Ascending aorta (tissue), 2 donors: Measurements from ENCODE around the gene MYCBPAP. TPM values are rescaled to one million over a fixed set of nuclear protein-coding genes. Genes with fewer than 3 reads are reported as not detected.

ENCODE experiments used
- DNase-seq, 2 donors: peaks; one replicate each; pipeline ENCODE4 v3.0.0-alpha.2; 2019; ENCODE audit warnings: low spot score in 2 of 2
- H3K27ac ChIP-seq, 2 donors: fragments of 200-600 bp; sonication (generic); one replicate each; pipeline ENCODE4 v1.5.1; 2016 to 2017; ENCODE audit warnings: mild to moderate bottlenecking in 1 of 2
- H3K27me3 ChIP-seq: fragments of 200-600 bp; sonication (generic); one replicate; pipeline ENCODE4 v1.5.1; 2017
- H3K36me3 ChIP-seq, 2 donors: fragments of 200-600 bp; sonication (generic); one replicate each; pipeline ENCODE4 v1.5.1; 2016
- H3K4me1 ChIP-seq, 2 donors: fragments of 200-600 bp; sonication (generic); one replicate each; pipeline ENCODE4 v1.5.1; 2016 to 2017; ENCODE audit warnings: mild to moderate bottlenecking in 1 of 2
- H3K4me3 ChIP-seq, 2 donors: fragments of 200-600 bp; sonication (generic); one replicate each; pipeline ENCODE4 v1.5.1; 2016 to 2017; ENCODE audit warnings: mild to moderate bottlenecking in 1 of 2
- H3K9me3 ChIP-seq, 2 donors: fragments of 200-600 bp; sonication (generic); one replicate each; pipeline ENCODE4 v1.5.1; 2016
- CTCF ChIP-seq, 3 experiments: fragments of 200-600 bp in 2 of 3; fragments of 450-650 bp in 1 of 3; sonication (generic) in 2 of 3; IDR thresholded peaks; one replicate each; pipeline ENCODE4 v1.5.1; 2016 to 2019; ENCODE audit warnings: antibody characterized with exemption in 3 of 3, mild to moderate bottlenecking in 1 of 3, moderate library complexity in 1 of 3
- intact Hi-C: fragments of 100-400 bp; cut with DNase I; formaldehyde crosslinking; loops from one replicate; pipeline ENCODE4 v1.15.1; 2023
- total RNA-seq: library from RNA; depleted of rRNA; stranded (reverse); fragments of >200 nt; gene quantifications from one replicate; pipeline ENCODE4 v1.1.0, GENCODE V29; 2016

Gene MYCBPAP
- total RNA-seq, 1 donor from 2014 or later: 7.9 TPM

- Histone ChIP-seq H3K9me3 (no peaks in the 10 kb centered on the region), H3K27ac (no peak overlapping the region), H3K27me3 (no peaks in the 10 kb centered on the region), H3K4me3 (no peak overlapping the region), H3K36me3 (peaks cover 20 to 42% of the 10 kb centered on the region in 2 donors), H3K4me1 (peaks cover 3 to 9% of the 10 kb centered on the region in 2 donors)
- no peak for DNase-seq
- no peak for TF ChIP-seq CTCF (IDR thresholded peaks at IDR 0.05)
- intact Hi-C loops: no loop called here
Observed at GRCh38 chr17:50487213-50488096, 20.8 kb upstream of the MYCBPAP start.

DNA sequence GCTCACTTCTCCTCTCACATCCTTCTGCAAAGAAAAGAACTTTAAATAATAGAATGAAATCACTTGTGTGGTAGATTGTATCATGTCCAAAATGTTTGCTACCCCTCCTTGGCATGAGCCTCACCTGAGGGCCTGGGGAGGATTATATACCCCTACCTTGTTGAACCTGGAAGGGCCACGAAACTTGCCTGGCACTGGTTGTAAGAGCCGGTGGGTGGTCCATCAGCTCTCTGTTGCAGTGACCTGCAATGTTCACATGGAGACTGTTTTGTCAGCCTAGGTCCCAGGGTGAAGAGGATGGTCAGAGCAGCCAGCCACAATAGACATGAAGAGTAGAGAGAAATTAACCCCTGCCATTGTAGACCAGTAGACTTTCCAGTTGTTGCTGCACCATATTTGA is 19.4 kb upstream of the MYCBPAP start:
- intact Hi-C loops: no loop called here
- Histone ChIP-seq H3K27ac (no peak overlapping the region), H3K4me3 (no peak overlapping the region), H3K9me3 (no peaks in the 10 kb centered on the region), H3K36me3 (peaks cover 20 to 36% of the 10 kb centered on the region in 2 donors), H3K4me1 (no peaks in the 10 kb centered on the region), H3K27me3 (no peaks in the 10 kb centered on the region)
- DNase-seq: no peak
- no peak for TF ChIP-seq CTCF (IDR thresholded peaks at IDR 0.05)

GRCh38 chr17:50491505-50491904 is 16.7 kb upstream of the MYCBPAP start:
- intact Hi-C loops: no loop called here
- no peak for TF ChIP-seq CTCF (IDR thresholded peaks at IDR 0.05)
- no peak for DNase-seq

GRCh38 chr17:50492214-50492613 is 16.0 kb upstream of the MYCBPAP start:
- intact Hi-C loops: no loop called here
- Histone ChIP-seq H3K27ac (no peak overlapping the region), H3K4me1 (no peaks in the 10 kb centered on the region), H3K9me3 (no peaks in the 10 kb centered on the region), H3K36me3 (peaks cover 0 to 5% of the 10 kb centered on the region in 2 donors), H3K27me3 (no peaks in the 10 kb centered on the region), H3K4me3 (no peak overlapping the region)
- DNase-seq: no peak
- no peak for TF ChIP-seq CTCF (IDR thresholded peaks at IDR 0.05)

More at GRCh38 chr17:50491505-50491904, 16.7 kb upstream of the MYCBPAP start:
- no peak overlapping the region for H3K27ac ChIP-seq
- H3K9me3 ChIP-seq: no peaks in the 10 kb centered on the region
- H3K4me3 ChIP-seq: no peak overlapping the region
- H3K4me1 ChIP-seq: no peaks in the 10 kb centered on the region
- H3K36me3 ChIP-seq: peaks cover 0 to 10% of the 10 kb centered on the region in 2 donors
- H3K27me3 ChIP-seq: no peaks in the 10 kb centered on the region

DNA sequence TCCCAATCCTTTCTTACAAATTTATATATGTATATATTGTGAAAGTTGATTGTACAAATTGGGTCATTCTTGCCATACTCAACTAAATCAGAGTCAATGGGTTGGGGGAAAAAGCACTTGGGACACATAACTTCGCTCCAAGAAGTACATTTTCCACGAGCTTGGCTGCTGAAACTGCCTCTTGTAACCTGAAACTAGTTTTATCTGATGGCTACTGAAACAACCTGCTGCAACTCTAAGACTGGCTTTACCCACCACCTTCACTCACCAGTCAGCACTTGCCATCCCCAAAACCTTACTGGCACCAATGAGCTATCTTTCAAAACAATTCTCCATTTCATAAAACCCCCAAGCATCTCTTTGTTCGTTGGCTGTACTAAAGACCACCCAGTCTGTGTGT is 14.5 kb upstream of the MYCBPAP start:
- Histone ChIP-seq H3K9me3 (no peaks in the 10 kb centered on the region), H3K4me3 (no peak overlapping the region), H3K36me3 (no peaks in the 10 kb centered on the region), H3K27ac (no peak overlapping the region), H3K27me3 (no peaks in the 10 kb centered on the region), H3K4me1 (no peaks in the 10 kb centered on the region)
- intact Hi-C loops: no loop called here
- DNase-seq: no peak
- TF ChIP-seq CTCF (IDR thresholded peaks at IDR 0.05): no peak
